ENCODE measurements around the gene OR51F1. TPM values are rescaled to one million over a fixed set of nuclear protein-coding genes. Genes with fewer than 3 reads are reported as not detected.
"Not testable (repeated sequence)": the region's sequence is repeated elsewhere in the genome, so short reads cannot be mapped to it uniquely, and the experiment has no call there.

Gene OR51F1, protein sequence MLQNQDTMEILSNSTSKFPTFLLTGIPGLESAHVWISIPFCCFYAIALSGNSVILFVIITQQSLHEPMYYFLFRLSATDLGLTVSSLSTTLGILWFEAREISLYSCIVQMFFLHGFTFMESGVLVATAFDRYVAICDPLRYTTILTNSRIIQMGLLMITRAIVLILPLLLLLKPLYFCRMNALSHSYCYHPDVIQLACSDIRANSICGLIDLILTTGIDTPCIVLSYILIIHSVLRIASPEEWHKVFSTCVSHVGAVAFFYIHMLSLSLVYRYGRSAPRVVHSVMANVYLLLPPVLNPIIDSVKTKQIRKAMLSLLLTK
- total RNA-seq (not detected), polyA plus RNA-seq (not detected)
- long read RNA-seq, donor 1: 0 reads
- long read RNA-seq, donor 2: 0 reads
- long read RNA-seq, donor 3: 0 reads
- long read RNA-seq, donor 4: 0 reads
- long read RNA-seq, donor 5: 0 reads
- long read RNA-seq, donor 6: 0 reads
- long read RNA-seq, donor 7: 0 reads
- long read RNA-seq, donor 8: 0 reads
- long read RNA-seq, donor 9: 0 reads
- long read RNA-seq, donor 10: 0 reads

DNA sequence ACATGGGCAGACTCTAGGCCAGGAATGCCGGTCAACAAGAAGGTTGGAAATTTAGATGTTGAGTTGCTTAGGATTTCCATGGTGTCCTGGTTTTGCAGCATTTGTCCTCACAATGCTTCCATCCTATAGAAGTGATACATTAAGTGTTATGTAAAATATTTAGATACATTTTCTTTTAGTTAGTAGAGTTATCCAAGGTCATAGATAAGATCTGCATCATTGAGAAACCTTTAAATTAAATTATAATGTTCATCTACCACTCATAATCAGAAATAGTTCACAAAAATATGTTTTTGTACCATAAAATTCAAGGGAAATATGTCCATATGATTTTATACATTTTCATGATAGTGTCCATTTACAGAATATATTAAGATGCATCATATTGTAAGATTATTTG is at the start of gene OR51F1:
Gene OR51F1 (minus strand): TSS at position 101 of the 400 bp plus-strand sequence. CDS start 0 bp downstream, at position 101.
- WGBS: 96% methylated on average over 1 of the region's 1 CpG
- no peak for DNase-seq (ENCODE audit: low read depth in 6 of 9, low spot score in 9 of 9)
- no peaks in the 10 kb centered on the region for H3K27me3 ChIP-seq (ENCODE audit: control insufficient read depth in 2 of 2, insufficient read depth in 1 of 2, low read length in 1 of 2)
- H3K4me3 ChIP-seq (ENCODE audit: low read length in 2 of 2): no peak within 1 kb of the TSS
- H3K36me3 ChIP-seq (ENCODE audit: control insufficient read depth in 2 of 2, insufficient read depth in 2 of 2, low read length in 1 of 2): no peaks in the 10 kb centered on the region
- H3K4me1 ChIP-seq (ENCODE audit: control insufficient read depth in 2 of 2, insufficient read depth in 2 of 2, low read length in 2 of 2): no peaks in the 10 kb centered on the region
- H3K9me3 ChIP-seq (ENCODE audit: control insufficient read depth in 2 of 2, insufficient read depth in 1 of 2, low read length in 1 of 2): no peaks in the 10 kb centered on the region
- no peak within 1 kb of the TSS for H3K27ac ChIP-seq (ENCODE audit: low read depth in 1 of 2, low read length in 1 of 2)

DNA sequence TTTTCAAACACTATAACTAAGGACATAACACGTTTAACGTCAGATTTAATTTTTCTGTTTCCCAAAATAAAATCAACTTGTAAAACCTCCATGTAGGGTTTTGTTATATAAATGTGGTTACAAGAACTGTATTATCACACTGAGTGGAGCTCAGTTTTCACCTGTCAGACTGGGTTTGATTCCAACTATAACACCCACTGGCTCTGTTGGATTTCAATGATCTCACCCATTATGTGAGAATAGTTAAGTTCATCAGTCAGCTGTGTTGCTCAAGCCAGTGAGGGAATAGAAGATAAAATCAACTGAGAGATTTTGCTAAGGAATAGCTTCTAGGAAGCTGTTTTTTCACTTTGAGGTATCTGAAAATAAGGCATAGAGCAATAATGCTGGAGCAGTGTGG is 39.5 kb upstream of the OR51F1 start:
- Histone ChIP-seq H3K9me3 (ENCODE audit: control insufficient read depth in 2 of 2, insufficient read depth in 1 of 2, low read length in 1 of 2) (no peaks in the 10 kb centered on the region), H3K36me3 (ENCODE audit: control insufficient read depth in 2 of 2, insufficient read depth in 2 of 2, low read length in 1 of 2) (no peaks in the 10 kb centered on the region), H3K4me3 (ENCODE audit: low read length in 2 of 2) (no peak overlapping the region), H3K27me3 (ENCODE audit: control insufficient read depth in 2 of 2, insufficient read depth in 1 of 2, low read length in 1 of 2) (no peaks in the 10 kb centered on the region), H3K4me1 (ENCODE audit: control insufficient read depth in 2 of 2, insufficient read depth in 2 of 2, low read length in 2 of 2) (no peaks in the 10 kb centered on the region), H3K27ac (ENCODE audit: low read depth in 1 of 2, low read length in 1 of 2) (no peak overlapping the region)
- 96% methylated on average over 2 of the region's 2 CpGs for WGBS
- no peak for DNase-seq (ENCODE audit: low read depth in 6 of 9, low spot score in 9 of 9)

DNA sequence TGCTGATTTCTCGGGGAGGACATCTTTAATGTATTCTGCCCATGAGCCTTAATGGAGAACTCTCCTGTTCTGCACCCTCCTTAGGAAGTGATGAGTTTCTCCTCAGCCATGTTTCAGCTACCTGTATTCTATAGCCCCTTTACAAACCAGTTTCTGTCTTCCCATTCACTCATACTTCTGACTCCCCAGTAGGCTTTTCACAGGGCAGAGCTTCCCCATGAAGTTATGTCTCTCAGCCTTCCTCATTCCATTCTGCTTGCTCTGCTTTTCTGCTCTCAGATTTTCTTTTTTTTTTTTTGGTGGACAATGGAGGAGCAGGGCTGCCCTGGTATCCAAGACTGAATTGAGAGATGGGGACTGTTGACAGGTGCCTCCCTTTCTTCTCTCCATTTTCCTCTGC is 38.7 kb upstream of the OR51F1 start:
- WGBS: 95% methylated on average over 1 of the region's 1 CpG

DNA sequence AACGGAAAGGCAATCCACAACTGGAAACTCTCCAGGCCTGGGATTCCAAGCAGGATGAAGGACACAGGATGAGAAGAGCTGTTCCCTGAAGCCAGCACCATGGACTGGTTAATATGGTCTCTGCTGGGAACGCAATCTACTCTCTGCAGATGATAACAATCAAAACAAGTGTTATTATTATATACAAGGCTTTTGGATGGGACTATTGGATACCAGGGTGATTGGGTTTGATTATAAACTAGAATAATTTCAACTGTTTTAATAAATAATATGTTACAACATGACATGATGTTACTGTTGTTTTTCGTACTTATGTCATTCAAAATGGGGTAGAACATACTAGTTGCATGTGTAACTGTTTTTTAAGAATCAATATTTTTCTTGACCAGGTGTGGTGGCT is 34.5 kb upstream of the OR51F1 start, which contains the start of gene OR52R1:
Gene OR52R1 (minus strand): TSS at position 101 of the 400 bp plus-strand sequence. CDS start 0 bp downstream, at position 101.
- no peak within 1 kb of the TSS for H3K27ac ChIP-seq (ENCODE audit: low read depth in 1 of 2, low read length in 1 of 2)
- H3K27me3 ChIP-seq (ENCODE audit: control insufficient read depth in 2 of 2, insufficient read depth in 1 of 2, low read length in 1 of 2): no peaks in the 10 kb centered on the region
- H3K4me3 ChIP-seq (ENCODE audit: low read length in 2 of 2): no peak within 1 kb of the TSS
- no peaks in the 10 kb centered on the region for H3K36me3 ChIP-seq (ENCODE audit: control insufficient read depth in 2 of 2, insufficient read depth in 2 of 2, low read length in 1 of 2)
- H3K9me3 ChIP-seq (ENCODE audit: control insufficient read depth in 2 of 2, insufficient read depth in 1 of 2, low read length in 1 of 2): no peaks in the 10 kb centered on the region
- H3K4me1 ChIP-seq (ENCODE audit: control insufficient read depth in 2 of 2, insufficient read depth in 2 of 2, low read length in 2 of 2): no peaks in the 10 kb centered on the region
- WGBS: 81% methylated on average over 3 of the region's 3 CpGs
- DNase-seq (ENCODE audit: low read depth in 6 of 9, low spot score in 9 of 9): no peak

More for the DNA sequence above, 38.7 kb upstream of the OR51F1 start:
- H3K4me1 ChIP-seq (ENCODE audit: control insufficient read depth in 2 of 2, insufficient read depth in 2 of 2, low read length in 2 of 2): no peaks in the 10 kb centered on the region
- H3K4me3 ChIP-seq (ENCODE audit: low read length in 2 of 2): no peak overlapping the region
- H3K36me3 ChIP-seq (ENCODE audit: control insufficient read depth in 2 of 2, insufficient read depth in 2 of 2, low read length in 1 of 2): no peaks in the 10 kb centered on the region
- H3K27me3 ChIP-seq (ENCODE audit: control insufficient read depth in 2 of 2, insufficient read depth in 1 of 2, low read length in 1 of 2): no peaks in the 10 kb centered on the region
- H3K9me3 ChIP-seq (ENCODE audit: control insufficient read depth in 2 of 2, insufficient read depth in 1 of 2, low read length in 1 of 2): no peaks in the 10 kb centered on the region
- DNase-seq (ENCODE audit: low read depth in 6 of 9, low spot score in 9 of 9): no peak
- H3K27ac ChIP-seq (ENCODE audit: low read depth in 1 of 2, low read length in 1 of 2): no peak overlapping the region

DNA sequence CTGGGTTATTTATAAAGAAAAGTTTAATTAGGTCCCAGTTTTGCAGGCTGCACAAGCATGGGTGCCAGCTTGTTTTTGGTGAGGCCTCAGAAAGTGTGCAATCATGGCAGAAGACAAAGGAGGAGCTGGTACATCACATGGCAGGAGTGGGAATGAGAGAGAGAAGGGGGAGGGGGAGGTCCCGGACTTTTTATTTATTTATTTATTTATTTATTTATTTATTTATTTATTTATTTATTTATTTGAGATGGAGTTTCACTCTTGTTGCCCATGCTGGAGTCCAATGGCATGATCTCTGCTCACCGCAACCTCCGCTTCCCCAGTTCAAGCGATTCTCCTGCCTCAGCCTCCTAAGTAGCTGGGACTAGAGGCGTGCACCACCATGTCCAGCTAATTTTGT is 31.6 kb upstream of the OR51F1 start:
- DNase-seq (ENCODE audit: low read depth in 6 of 9, low spot score in 9 of 9); H3K36me3 ChIP-seq (ENCODE audit: control insufficient read depth in 2 of 2, insufficient read depth in 2 of 2, low read length in 1 of 2); H3K9me3 ChIP-seq (ENCODE audit: control insufficient read depth in 2 of 2, insufficient read depth in 1 of 2, low read length in 1 of 2); H3K4me1 ChIP-seq (ENCODE audit: control insufficient read depth in 2 of 2, insufficient read depth in 2 of 2, low read length in 2 of 2); H3K27ac ChIP-seq (ENCODE audit: low read depth in 1 of 2, low read length in 1 of 2); H3K4me3 ChIP-seq (ENCODE audit: low read length in 2 of 2); H3K27me3 ChIP-seq (ENCODE audit: control insufficient read depth in 2 of 2, insufficient read depth in 1 of 2, low read length in 1 of 2): not testable (repeated sequence)
- WGBS: 77% methylated on average over 5 of the region's 5 CpGs

DNA sequence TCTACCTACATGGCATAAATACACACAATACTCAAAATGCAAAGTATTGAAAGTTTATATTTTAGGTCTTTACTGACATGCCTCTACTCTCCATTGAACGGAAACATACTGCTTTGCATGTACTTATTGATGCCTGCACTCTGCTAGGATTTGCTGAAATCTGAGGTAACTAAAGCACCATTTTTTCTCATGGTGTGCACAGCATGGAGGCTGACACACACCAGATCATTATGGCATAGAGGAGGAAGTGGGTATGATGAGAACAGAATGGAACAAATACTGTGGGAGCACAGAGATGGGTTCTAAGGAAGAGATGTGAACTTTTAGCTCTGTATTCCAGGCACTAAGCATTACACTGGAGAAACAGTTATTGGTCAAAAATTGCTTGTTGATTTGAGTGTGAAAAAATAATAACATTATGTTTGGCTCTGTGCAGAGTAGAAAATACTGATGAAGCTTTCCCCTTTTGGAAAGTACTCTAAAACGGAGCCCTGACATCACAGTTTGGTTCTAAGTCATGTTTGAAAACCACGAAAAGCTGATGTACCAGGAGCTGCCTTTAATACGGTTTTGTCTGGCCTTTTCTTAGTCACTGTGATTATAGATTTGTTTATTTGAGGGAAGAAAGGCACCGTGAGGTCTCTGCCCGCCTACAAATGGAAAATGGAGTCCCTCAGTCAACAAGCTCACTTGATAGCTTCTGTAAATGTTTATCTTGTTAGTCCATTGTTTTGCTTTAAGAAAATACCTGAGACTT is 28.9 kb upstream of the OR51F1 start:
- Histone ChIP-seq H3K27me3 (ENCODE audit: control insufficient read depth in 2 of 2, insufficient read depth in 1 of 2, low read length in 1 of 2) (no peaks in the 10 kb centered on the region), H3K36me3 (ENCODE audit: control insufficient read depth in 2 of 2, insufficient read depth in 2 of 2, low read length in 1 of 2) (no peaks in the 10 kb centered on the region), H3K4me1 (ENCODE audit: control insufficient read depth in 2 of 2, insufficient read depth in 2 of 2, low read length in 2 of 2) (no peaks in the 10 kb centered on the region), H3K4me3 (ENCODE audit: low read length in 2 of 2) (no peak overlapping the region), H3K9me3 (ENCODE audit: control insufficient read depth in 2 of 2, insufficient read depth in 1 of 2, low read length in 1 of 2) (no peaks in the 10 kb centered on the region), H3K27ac (ENCODE audit: low read depth in 1 of 2, low read length in 1 of 2) (no peak overlapping the region)
- no peak for DNase-seq (ENCODE audit: low read depth in 6 of 9, low spot score in 9 of 9)
- WGBS: 90% methylated on average over 6 of the region's 6 CpGs

DNA sequence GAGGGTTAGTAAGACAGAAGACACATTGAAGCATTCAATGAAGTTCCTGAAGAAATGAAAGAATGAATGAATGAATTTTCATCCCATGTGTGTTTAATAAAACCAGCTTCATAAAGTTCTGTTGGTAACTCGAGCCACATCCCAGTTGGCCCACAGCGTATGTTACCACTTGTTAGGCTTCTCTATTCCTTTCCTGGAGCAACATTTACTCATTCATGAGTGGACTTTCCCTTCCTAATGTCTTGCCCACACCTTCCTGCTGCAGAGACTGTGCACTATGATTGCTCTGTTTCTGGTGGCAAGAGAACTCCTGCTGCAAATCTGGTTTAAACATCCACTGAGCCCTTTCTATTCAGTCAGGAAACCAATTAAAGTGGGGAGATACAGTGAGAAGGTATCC is 27.5 kb upstream of the OR51F1 start:
- no peak for DNase-seq (ENCODE audit: low read depth in 6 of 9, low spot score in 9 of 9)

DNA sequence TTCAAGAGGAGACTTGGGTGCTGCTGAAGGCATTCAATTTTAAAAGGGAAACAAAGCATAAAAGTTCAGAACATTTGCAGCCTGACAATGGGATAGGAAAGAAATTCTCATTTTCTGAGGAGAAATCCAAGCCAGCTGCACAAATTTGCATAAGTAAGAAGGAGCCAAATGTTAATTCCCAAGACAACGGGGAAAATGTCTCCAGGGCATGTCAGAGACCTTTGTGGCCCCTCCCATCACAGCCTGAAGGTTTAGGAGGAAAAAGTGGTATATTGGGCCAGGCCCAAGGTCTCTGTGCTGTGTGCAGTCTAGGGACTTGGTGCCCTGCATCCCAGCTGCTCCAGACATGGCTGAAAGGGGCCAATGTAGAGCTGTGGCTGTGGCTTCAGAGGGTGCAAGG is 12.7 kb upstream of the OR51F1 start:
- Histone ChIP-seq H3K27me3 (ENCODE audit: control insufficient read depth in 2 of 2, insufficient read depth in 1 of 2, low read length in 1 of 2) (no peaks in the 10 kb centered on the region), H3K4me1 (ENCODE audit: control insufficient read depth in 2 of 2, insufficient read depth in 2 of 2, low read length in 2 of 2) (no peaks in the 10 kb centered on the region), H3K4me3 (ENCODE audit: low read length in 2 of 2) (no peak overlapping the region), H3K9me3 (ENCODE audit: control insufficient read depth in 2 of 2, insufficient read depth in 1 of 2, low read length in 1 of 2) (no peaks in the 10 kb centered on the region), H3K27ac (ENCODE audit: low read depth in 1 of 2, low read length in 1 of 2) (no peak overlapping the region), H3K36me3 (ENCODE audit: control insufficient read depth in 2 of 2, insufficient read depth in 2 of 2, low read length in 1 of 2) (no peaks in the 10 kb centered on the region)
- no peak for DNase-seq (ENCODE audit: low read depth in 6 of 9, low spot score in 9 of 9)
- 94% methylated on average over 1 of the region's 1 CpG for WGBS

More for the DNA sequence above, 27.5 kb upstream of the OR51F1 start:
- Histone ChIP-seq H3K9me3 (ENCODE audit: control insufficient read depth in 2 of 2, insufficient read depth in 1 of 2, low read length in 1 of 2) (no peaks in the 10 kb centered on the region), H3K27ac (ENCODE audit: low read depth in 1 of 2, low read length in 1 of 2) (no peak overlapping the region), H3K4me3 (ENCODE audit: low read length in 2 of 2) (no peak overlapping the region), H3K4me1 (ENCODE audit: control insufficient read depth in 2 of 2, insufficient read depth in 2 of 2, low read length in 2 of 2) (no peaks in the 10 kb centered on the region), H3K36me3 (ENCODE audit: control insufficient read depth in 2 of 2, insufficient read depth in 2 of 2, low read length in 1 of 2) (no peaks in the 10 kb centered on the region), H3K27me3 (ENCODE audit: control insufficient read depth in 2 of 2, insufficient read depth in 1 of 2, low read length in 1 of 2) (no peaks in the 10 kb centered on the region)
- 20% methylated on average over 2 of the region's 2 CpGs for WGBS

DNA sequence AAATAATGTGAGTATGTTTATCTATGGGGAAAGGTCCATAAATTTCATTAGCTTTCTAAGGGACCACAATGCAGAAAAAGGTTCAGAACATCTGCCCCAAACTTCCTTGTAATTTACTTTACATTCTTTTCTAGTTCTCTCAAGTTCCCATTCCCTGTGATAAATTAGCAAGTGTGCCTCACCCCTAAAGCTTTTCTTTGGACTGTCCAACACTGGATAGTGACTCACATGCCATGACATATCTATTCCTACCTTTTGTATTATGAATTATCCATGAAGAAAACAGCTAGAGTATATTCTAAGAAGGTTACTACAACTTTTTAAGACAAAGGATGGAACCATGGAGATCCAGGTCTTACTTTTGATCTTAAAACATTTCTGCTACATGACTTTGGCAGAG is 1.6 kb downstream of the OR51F1 start:
- no peak for DNase-seq (ENCODE audit: low read depth in 6 of 9, low spot score in 9 of 9)
- Histone ChIP-seq H3K4me3 (ENCODE audit: low read length in 2 of 2) (no peak overlapping the region), H3K9me3 (ENCODE audit: control insufficient read depth in 2 of 2, insufficient read depth in 1 of 2, low read length in 1 of 2) (no peaks in the 10 kb centered on the region), H3K36me3 (ENCODE audit: control insufficient read depth in 2 of 2, insufficient read depth in 2 of 2, low read length in 1 of 2) (no peaks in the 10 kb centered on the region), H3K27ac (ENCODE audit: low read depth in 1 of 2, low read length in 1 of 2) (no peak overlapping the region), H3K27me3 (ENCODE audit: control insufficient read depth in 2 of 2, insufficient read depth in 1 of 2, low read length in 1 of 2) (no peaks in the 10 kb centered on the region), H3K4me1 (ENCODE audit: control insufficient read depth in 2 of 2, insufficient read depth in 2 of 2, low read length in 2 of 2) (no peaks in the 10 kb centered on the region)
